HG02588 (cell line): ENCODE measurements around the gene JPT2.
"Not testable (repeated sequence)": the region's sequence is repeated elsewhere in the genome, so short reads cannot be mapped to it uniquely, and the experiment has no call there.

Experiments
- ATAC-seq: cut with Tn5 transposase; IDR thresholded peaks from one replicate; pipeline ENCODE4 v1.9.1; 2021; ENCODE audit warnings: mild to moderate bottlenecking, moderate library complexity; ENCODE audit not compliant: unreplicated experiment

Gene JPT2

GRCh38 chr16:1727651-1728624 lies 49.9 kb downstream of the JPT2 start:
- no peak for ATAC-seq

- ATAC-seq: no peak
These were observed 50.9 kb downstream of the JPT2 start for GRCh38 chr16:1729026-1729425.

GRCh38 chr16:1729445-1729844 lies 51.4 kb downstream of the JPT2 start:
- no peak for ATAC-seq

- no peak for ATAC-seq
These were observed 53.0 kb downstream of the JPT2 start for GRCh38 chr16:1731073-1731472.

GRCh38 chr16:1731603-1732002 lies 53.5 kb downstream of the JPT2 start:
- ATAC-seq: no peak

- ATAC-seq: no peak
These were observed 54.0 kb downstream of the JPT2 start for GRCh38 chr16:1732071-1732470.

- ATAC-seq: not testable (repeated sequence)
These were observed 54.5 kb downstream of the JPT2 start for GRCh38 chr16:1732551-1732987.

GRCh38 chr16:1734123-1734522 lies 56.0 kb downstream of the JPT2 start:
- no peak for ATAC-seq

- no peak for ATAC-seq
These were observed 56.7 kb downstream of the JPT2 start for GRCh38 chr16:1734816-1735215.

- no peak for ATAC-seq
These were observed 62.2 kb downstream of the JPT2 start for GRCh38 chr16:1740234-1740633.

- no peak for ATAC-seq
These were observed 62.9 kb downstream of the JPT2 start for GRCh38 chr16:1740781-1741490.

- no peak for ATAC-seq
These were observed 63.6 kb downstream of the JPT2 start for GRCh38 chr16:1741553-1742165.

- ATAC-seq: no peak
These were observed 65.6 kb downstream of the JPT2 start for GRCh38 chr16:1743376-1744337.

GRCh38 chr16:1744338-1744840 lies 66.3 kb downstream of the JPT2 start:
- no peak for ATAC-seq

- no peak for ATAC-seq
These were observed 67.3 kb downstream of the JPT2 start for GRCh38 chr16:1745181-1745899.

GRCh38 chr16:1745900-1746692 lies 68.0 kb downstream of the JPT2 start:
- ATAC-seq: no peak

- no peak for ATAC-seq
These were observed 68.7 kb downstream of the JPT2 start for GRCh38 chr16:1746693-1747195.

GRCh38 chr16:1747934-1748333 lies 69.9 kb downstream of the JPT2 start:
- ATAC-seq: no peak
